AG08396 (cell line): ENCODE data around the gene DNM2.

ENCODE experiments used
- DNase-seq: peaks from one replicate; pipeline ENCODE4 v3.0.0; 2012; ENCODE audit warnings: low spot score, mixed read lengths

The DNM2 gene

DNA sequence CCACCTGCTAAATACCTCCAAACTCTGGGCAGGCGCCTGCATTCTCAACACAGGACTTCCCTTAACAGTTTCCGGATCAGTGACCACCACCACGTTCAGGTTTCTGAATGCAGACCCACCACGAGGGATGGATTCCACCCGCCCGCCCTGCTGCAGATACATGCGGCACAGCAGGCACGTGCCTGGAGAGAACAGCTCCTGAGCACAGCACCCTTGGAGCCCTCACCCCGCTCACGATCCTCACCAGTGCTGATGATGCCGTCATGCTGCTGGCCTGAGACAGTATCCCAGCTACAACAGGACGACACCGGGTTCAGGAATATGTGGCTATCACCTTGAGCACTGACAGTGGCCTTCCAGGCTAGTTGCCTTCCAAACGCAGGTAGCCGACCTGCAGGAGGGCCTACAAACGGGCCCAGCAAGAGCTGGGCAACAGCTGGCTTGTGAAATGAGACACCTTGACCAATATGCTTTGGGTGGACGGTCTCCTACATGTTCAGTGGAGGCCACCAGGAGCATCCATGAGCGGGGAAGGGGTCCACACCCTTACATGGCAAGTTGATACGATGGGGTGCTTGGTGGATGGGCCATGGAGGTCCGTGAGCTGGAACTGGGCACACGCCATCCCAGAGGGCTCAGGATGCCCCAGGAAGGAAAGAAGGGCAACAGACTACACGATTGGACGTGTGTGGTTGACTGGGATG, 26.5 kb upstream of the DNM2 start:
- DNase-seq = no peak

DNA sequence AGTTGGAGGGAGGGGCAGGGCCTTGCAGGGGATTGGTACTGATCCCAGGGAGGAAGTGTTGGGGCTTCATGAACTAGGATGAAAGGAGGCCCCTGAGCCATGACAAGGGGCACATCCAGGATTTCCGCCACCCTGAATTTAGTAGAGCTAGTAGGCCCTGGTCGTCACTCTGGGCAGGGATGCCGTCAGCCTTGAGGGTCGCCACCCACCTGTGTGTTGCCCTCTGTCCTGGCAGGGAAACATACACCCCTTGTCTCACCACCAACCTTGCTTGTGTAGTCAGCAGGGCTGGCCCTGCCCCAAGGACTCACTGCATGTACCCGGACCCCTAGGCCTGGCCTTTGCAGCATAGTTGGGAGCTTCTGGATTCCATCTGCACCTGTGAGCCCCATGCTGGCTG, 26.0 kb upstream of the DNM2 start:
- DNase-seq = no peak

DNA sequence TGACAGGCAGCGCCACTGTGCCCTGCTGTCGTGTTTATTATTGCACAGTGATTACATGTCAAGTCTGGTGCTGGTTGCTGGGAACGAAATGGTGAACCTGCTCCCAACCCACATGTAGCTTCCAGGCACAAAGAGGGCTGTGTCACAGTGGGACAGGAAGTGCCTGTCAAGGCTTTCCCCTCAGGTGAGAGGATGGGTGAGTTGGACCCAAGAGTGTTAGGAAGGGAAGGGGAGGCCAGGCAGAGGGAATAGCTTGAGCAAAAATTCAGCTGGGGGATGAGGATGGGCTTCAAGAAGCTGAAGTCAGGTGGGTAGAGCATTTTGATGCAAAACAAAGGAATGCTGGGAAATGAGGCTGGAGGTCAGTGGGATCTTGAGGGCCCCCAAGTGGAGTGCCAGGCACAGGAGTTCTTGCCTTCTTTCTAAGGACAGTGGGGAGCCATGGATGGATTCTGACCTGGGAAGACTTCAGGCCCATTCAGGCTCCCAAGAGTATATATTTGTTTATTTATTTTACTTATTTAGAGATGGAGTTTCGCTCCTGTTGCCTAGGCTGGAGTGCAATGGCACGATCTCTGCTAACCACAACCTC, 25.1 kb upstream of the DNM2 start:
- no peak for DNase-seq

DNA sequence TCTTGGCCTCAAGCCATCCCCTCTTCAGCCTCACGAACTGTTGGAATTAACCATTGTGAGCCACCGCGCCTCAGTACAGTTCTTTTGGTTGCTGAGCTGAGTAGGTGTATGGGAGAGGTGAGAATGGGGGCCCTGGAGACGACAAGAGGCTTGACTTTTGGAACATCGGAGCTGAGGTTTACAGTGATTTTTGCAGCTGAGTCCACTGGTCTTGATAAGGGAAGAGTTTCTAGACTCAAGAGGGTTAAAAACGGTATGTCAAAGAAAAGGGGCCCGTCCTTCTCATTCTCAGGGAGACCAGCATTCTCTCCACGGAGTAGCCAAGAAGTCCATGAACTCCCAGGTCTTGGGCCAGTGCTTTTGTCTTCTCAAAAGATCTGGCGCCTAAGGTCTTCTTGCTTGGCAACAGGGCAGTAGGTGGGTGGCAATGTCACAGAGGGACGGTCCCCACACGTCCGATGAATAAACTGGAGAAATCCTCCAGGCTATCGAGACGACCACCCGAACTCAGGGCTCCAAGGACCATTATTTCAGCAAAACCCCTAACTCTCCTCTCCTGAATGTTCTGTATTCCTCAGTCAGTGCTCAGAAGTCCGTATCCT, 23.1 kb upstream of the DNM2 start:
- no peak for DNase-seq

DNA sequence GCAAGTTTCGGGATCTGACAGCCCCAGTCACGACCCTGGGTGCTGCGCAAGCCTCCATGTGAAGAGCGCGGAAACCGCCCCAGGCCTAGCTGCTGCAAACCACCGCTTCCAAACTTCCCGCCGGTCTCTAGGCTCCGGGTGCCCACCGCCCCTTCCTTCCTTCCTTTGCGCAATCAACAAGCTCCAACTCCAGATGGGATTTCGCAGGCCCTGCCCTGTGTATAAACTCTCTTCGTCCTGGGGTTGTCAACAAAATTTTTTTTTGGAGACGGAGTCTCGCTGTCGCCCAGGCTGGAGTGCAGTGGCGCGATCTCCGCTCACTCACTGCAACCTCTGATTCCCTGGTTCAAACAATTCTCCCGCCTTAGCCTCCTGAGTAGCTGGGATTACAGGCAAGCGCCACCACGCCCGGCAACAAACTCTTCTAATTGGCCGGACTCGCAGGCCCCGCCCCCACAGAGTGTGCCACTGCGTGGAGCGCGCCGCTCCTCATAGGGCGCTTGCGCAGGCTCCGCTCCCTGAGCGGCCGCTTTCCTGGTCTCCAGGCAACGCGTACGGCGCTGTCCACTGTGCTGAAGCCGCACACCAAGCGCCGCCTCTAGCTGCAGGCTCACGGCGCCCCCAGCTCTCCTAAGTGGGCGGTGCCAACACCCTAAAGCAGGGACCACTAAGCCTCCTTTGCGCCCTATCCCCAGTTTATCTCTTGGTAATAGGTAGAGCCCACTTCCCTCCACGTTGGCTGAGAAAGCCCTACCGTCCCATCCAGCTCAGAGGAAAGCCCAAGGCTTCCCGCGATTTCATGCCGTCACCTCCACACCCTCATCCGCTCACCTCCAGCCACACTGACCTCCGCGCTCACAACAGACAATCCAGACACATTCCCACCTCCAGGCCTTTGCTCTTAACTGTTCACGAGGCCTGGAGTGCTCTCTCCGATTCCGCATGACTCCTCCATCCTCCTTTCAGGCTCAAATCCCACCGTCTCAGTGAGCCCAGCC, 22.2 kb upstream of the DNM2 start:
- DNase-seq = peak; percentile 95

DNA sequence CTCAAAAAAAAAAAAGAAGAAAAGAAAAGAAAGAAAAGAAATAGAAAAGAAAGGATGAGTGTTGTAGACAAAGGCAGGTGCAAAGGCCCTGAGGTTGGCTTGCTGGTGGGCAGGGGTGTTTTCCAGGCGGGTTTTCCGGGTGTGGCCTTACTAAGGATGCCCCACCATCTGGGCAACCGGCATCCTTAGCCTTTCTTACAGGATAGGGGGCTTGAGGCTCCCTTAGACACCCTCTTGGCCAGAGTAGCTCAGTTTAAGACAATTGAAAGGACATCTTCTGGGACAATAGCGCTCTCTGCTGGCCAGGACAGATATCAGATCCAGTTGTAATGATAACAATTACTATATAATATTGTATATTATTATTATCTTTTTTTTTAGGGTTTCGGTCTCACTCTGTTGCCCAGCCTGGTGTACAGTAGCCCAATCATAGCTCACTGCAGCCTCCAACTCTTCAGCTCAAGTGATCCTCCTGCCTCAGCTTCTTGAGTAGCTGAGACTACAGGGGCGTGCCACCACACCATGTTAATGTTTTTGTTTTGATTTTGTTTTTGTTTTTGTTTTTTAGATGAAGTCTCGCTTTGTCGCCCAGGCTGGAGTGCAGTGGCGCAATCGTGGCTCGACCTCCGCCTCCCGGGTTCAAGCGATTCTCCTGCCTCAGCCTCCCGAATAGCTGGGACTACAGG, 18.1 kb upstream of the DNM2 start:
- peak; percentile 69 for DNase-seq

DNA sequence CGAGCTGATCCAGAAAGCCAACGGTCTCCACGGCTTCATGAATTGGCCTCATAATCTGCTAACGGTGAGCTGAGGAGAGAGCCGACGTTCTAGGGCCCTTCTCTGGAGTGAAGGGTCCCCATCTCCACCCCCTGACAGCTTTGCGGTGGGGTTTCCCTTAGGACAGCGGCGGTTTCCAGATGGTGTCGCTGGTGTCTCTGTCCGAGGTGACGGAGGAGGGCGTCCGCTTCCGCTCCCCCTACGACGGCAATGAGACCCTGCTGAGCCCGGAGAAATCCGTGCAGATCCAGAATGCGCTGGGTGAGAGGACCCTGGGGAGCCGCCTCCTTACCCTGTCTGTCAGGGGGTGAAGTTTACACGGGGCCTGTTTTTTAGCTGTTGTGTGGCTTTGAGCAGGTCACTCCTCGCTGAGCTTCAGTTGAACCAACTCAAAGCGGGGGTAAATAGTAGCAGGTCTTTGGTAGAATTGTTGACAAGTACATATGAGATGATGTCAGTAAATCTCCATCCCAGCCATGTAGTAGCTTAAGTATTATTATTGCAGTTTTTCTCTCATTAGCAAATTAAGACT, 15.8 kb upstream of the DNM2 start:
- no peak for DNase-seq

DNA sequence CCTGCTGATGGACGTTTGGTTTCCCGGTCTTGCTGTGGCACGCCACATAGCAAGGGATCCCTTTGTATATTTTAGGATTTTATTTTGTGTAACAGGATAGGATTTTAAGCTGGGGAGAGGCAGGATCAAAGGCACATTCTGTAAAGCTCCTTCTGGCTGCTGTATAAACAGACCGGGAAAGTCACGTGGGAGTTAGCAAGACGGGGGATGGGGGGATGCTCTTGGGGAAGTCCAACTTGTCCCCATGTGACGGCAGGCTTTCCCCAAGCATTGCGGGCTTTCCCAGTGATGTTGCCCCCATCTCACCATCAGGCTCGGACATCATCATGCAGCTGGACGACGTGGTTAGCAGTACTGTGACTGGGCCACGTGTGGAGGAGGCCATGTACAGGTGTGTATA, 10.9 kb upstream of the DNM2 start:
- no peak for DNase-seq

DNA sequence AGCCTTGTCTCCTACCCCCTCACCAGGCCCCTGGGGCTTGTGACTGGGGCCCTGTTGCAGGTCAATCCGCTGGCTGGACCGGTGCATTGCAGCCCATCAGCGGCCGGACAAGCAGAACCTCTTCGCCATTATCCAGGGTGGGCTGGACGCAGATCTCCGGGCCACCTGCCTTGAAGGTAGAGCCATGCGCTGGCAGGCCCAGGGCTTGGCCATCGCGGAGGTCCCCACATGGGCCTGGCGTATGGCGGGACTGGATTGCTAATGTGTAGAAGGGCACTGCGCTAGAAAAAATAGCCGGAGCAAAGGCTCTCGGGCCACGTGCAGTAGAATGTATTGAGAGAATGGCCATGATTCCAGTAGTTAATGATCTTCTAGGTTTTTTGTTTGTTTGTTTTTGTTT, 10.4 kb upstream of the DNM2 start:
- no peak for DNase-seq

DNA sequence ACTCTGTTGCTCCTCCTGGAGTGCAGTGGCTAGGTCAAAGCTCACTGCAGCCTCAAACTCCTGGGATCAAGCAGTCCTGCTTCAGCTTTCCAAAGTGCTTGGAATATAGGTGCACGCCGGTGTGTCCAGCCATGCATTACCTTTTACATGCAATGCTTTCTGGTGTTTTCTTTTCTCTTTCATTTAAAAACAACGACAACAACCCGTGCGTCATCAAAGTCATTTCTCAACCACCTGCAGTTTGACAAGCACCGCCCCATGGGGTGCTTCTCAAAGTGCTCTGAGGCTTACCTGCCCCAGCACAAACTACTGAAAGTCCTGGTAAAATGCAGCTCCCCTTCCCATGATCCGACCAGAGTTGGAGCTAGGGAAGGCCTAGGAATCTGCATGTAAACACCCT, 9.6 kb upstream of the DNM2 start:
- no peak for DNase-seq

DNA sequence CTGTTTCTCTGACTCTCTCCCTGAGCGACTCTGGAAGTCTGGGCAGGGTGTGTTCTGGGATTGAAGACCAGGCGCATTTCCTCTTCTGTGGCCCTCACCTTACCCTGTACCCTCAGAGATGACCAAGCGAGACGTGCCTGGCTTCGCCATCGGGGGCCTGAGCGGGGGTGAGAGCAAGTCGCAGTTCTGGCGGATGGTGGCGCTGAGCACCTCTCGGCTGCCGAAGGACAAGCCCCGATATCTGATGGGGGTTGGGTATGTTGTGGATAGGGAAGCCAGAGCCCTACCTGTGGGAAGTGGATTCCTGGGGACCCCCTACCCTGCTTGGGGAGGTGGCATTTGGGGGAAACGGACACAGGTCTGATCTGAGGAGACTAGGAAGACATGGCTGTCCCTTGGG, 5.8 kb upstream of the DNM2 start:
- no peak for DNase-seq

DNA sequence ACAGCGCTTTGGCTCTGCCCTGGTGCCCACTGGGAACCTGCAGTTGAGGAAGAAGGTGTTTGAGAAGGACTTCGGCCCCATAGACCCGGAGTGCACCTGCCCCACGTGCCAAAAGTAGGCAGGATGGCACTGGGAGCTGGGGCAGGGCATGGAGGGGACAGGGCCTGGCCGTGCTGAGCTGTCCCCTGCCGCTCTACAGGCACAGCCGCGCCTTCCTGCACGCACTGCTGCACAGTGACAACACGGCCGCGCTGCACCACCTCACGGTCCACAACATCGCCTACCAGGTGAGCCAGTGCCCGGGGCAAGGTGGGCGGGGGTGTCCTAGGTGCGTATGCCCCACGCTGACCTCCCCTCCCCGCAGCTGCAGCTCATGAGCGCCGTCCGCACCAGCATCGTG, 5.1 kb upstream of the DNM2 start:
- DNase-seq = no peak

DNA sequence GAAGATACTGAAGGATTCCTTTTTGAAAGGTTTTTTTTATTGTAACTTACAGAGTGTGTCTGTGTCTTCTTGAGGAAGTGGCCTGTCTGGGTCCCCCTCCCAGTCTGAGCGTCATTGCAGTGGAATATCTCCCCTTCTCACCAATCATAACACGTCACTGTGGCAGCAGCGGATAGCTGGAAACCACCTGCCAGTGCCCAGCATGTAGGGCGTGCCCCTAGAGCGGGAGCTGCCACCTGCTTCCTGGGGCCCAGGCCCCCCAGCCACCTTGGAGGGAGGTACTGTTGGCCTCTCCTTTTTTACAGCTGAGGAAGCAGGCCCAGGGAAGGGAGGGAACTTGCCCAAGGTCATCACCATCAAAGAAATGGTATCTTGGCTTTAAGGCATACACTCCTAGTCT, 4.6 kb upstream of the DNM2 start:
- DNase-seq = no peak

DNA sequence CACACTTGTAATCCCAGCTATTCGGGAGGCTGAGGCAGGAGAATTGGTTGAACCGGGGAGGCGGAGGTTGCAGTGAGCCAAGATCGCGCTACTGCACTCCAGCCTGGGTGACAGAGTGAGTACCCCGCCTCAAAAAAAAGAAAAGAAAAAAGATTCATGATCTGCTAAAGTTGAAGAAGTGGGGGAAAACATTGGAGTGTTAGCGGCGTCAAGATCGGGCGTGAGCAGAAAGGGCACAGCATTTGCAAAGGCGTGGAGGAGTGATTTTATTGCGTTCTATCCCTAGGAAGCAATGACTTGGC, 874 bp upstream of the DNM2 start:
- DNase-seq = no peak

DNA sequence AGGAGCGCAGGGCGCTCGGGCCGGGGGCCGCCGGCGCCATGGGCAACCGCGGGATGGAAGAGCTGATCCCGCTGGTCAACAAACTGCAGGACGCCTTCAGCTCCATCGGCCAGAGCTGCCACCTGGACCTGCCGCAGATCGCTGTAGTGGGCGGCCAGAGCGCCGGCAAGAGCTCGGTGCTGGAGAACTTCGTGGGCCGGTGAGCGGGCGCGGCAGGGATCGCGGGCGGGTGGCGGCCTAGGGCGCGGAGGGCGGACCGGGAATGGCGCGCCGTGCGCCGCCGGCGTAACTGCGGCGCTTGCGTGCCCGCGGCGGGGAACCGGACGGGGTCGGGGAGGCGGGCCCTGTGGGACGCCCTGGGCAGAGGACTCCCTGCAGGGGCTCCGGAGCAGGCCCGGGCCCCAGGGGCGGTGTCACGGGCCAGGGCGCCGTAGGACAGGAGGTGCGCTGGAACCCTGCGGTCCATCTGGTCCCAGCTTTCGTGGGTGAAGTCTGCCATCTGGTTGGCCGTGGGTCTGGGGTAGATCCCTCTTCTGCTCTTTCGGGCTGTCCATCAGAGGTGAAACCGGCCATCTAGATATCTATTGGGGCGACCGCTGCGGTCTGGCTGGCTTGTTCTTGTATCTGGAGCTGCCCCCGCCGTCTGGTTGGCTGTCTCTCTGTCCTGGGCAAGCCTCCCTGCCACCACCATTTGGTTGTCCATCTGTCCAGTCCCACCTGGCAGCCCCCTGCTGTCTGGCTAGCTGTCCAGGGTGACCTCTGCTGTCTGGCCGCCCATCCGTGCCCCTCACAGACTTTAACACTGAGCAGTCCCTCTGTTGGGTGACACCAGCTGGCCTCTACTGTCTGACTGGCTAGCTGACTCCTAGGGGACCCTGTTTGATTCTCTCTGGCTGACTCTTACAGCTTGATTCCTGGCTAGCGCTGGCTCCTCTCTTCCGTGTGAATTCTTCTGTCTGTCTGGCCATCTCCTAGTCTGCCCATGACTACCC, 622 bp downstream of the DNM2 start:
- peak; percentile 67 for DNase-seq

DNA sequence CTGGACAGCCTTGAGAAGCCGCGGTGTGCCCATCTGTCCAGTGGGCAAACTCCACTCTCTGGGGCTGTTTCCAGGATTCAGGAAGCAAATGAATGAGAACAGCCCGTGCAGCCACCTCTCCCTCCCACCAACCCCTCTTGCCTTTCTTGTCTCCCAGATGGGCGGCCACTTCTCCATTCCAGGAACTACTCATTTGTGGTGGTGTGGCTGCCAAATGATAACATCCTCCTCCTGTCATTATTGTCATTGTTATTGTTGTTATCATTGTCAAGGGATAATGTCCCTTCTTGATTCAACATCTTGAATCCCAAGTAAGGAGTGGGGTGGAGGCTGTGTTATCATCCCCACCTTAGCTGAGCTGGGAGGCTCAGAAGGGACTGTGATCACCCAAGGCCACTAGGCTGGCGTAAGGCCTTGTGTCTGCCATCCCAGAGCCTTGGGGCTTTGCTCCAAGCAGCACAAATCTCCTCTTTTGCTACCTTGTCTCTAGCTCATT, 1.6 kb downstream of the DNM2 start:
- DNase-seq = no peak

DNA sequence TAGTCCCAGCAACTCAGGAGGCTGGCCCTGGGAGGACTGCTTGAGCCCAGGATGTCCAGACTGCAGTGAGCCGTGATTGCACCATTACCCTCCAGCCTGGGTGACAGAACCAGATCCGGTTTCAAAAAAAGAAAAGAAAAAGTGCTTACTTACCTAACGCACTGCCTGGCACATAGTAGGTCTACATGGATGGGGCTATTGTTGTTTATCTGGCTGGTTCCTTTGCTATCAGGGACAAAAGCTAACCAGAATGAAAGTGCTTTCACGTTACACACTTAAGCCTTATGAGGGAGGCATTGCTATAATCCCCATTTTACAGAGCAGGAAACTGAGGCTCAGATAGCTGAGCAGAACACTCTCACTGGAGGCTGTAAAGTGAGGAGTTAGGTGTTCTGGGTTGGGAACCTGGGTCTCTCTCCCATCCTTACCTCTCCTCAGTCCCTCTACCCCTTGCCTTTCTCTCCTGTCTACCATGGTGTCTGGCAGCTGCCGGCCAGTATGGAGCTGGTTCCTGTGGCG, 2.8 kb downstream of the DNM2 start:
- DNase-seq = no peak

DNA sequence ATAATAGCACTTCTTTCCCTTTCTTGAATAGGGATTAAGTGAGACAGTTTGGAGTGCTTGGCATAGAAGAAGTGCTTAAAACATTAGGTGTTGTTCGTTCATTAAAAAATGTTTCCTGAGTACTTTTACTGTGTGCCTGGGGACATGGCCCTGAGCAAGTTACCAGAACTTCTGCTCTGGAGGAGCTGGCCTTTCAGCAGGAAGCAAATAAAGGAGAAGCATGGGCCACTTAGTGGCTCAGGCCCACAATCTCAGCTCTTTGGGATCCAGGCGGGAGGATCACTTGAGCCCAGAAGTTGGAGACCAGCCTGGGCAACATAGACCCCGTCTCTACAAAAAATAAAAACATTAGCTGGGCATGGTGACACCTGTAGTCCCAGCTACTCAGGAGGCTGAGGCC, 5.7 kb downstream of the DNM2 start:
- no peak for DNase-seq

DNA sequence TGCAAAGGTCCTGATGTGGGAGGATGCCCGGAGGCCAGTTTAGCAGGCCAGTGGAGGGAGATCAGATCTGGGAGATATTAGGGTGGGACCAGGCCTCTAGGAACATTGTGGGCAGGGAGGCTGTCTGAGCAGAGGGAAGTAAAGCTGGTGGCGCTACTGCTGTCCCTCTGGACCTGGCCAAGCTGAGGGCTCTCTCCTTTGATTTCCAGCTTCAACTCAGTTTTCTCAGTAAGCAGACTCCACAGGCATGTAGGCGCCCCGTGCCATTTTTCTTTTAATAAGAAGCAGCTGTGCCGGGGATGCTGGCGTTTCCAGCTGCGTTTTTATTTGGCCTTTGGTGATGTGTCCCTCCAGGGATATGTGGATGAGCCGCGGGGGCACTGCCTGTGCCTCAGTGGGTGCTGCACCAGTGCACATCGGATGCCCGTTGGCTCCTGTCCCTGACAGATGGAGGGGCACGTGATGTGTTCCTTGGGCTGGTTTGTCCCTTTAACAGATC, 6.7 kb downstream of the DNM2 start:
- DNase-seq = peak; percentile 28

DNA sequence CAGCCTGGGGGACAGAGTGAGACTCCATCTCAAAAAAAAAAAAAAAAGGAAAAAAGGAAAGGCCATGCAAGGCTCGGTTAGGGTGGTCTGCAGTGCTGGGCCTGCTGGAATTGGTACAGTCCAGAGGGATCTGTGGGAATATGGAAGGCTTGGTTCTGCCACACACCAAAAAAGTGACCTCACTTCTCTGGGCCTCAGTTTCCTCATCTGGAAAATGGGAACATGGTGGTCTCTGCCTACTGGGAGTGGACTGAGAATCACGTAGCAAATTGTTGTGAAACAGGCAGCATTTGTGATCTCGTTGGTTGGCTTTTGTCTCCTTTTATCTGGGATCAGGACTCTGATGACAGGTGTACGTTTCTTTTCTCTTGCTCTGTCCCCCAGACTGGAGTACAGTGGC, 7.5 kb downstream of the DNM2 start:
- DNase-seq = no peak
